NCI-H2029 (cell line): ENCODE results near the gene ZNF578.
A peak's percentile ranks its signal among the peaks of the same experiment; 100 is the strongest.
"Not testable (repeated sequence)": the region's sequence is repeated elsewhere in the genome, so short reads cannot be mapped to it uniquely, and the experiment has no call there.

Experiments
- DNase-seq: peaks from one replicate; lab custom pipeline; 2025; lab: John Stamatoyannopoulos, UW

The ZNF578 gene

GRCh38 chr19:52453324-52454094, at the start of gene ZNF578:
TSS of gene ZNF578 (plus strand) at chr19:52453553. CDS start at chr19:52501846, 48,293 bp downstream.
- DNase-seq: no peak

- no peak for DNase-seq
These were observed 43.1 kb upstream of the ZNF578 start for GRCh38 chr19:52410276-52410675.

GRCh38 chr19:52415711-52416110, 37.6 kb upstream of the ZNF578 start:
- DNase-seq: no peak

- no peak for DNase-seq
These were observed 24.4 kb upstream of the ZNF578 start, which contains the start of gene ZNF534 for GRCh38 chr19:52428937-52429336. TSS of gene ZNF534 (plus strand) at chr19:52429148. CDS start at chr19:52431475, 2,327 bp downstream.

- no peak for DNase-seq
These were observed 11.2 kb upstream of the ZNF578 start for GRCh38 chr19:52442179-52442578.

- no peak for DNase-seq
These were observed 8.8 kb upstream of the ZNF578 start for GRCh38 chr19:52444506-52444905.

GRCh38 chr19:52451241-52451640, 2.1 kb upstream of the ZNF578 start:
- no peak for DNase-seq

- DNase-seq: peak; percentile 42
These were observed 11.6 kb downstream of the ZNF578 start for GRCh38 chr19:52464798-52465470.

- DNase-seq: no peak
These were observed 20.4 kb downstream of the ZNF578 start for GRCh38 chr19:52473655-52474350.

GRCh38 chr19:52474351-52475127, 21.2 kb downstream of the ZNF578 start:
- no peak for DNase-seq

- DNase-seq: not testable (repeated sequence)
These were observed 30.9 kb downstream of the ZNF578 start for GRCh38 chr19:52484111-52484743.

GRCh38 chr19:52485064-52485463, 31.7 kb downstream of the ZNF578 start:
- DNase-seq: not testable (repeated sequence)

GRCh38 chr19:52485561-52486240, 32.3 kb downstream of the ZNF578 start:
- DNase-seq: not testable (repeated sequence)

- DNase-seq: peak; percentile 55
These were observed 39.0 kb downstream of the ZNF578 start for GRCh38 chr19:52492201-52492993.

GRCh38 chr19:52492994-52493470, 39.7 kb downstream of the ZNF578 start:
- peak; percentile 4 for DNase-seq

GRCh38 chr19:52494518-52494917, 41.2 kb downstream of the ZNF578 start:
- DNase-seq: no peak

GRCh38 chr19:52498571-52498970, 45.2 kb downstream of the ZNF578 start:
- DNase-seq: no peak

- not testable (repeated sequence) for DNase-seq
These were observed 47.1 kb downstream of the ZNF578 start for GRCh38 chr19:52500474-52500873.

- DNase-seq: not testable (repeated sequence)
These were observed 47.6 kb downstream of the ZNF578 start for GRCh38 chr19:52500991-52501390.

GRCh38 chr19:52507266-52507665, 53.9 kb downstream of the ZNF578 start:
- no peak for DNase-seq
